ENCODE data around the gene CWF19L1. TPM values are rescaled to one million over a fixed set of nuclear protein-coding genes. Genes with fewer than 3 reads are reported as not detected.

Gene CWF19L1
- total and polyA plus RNA-seq, 2 of the 13 experiments (the other 11 are each of a cell fraction or from before 2014, with no cell fraction given) = 13.6 to 42.1 TPM

- TF ChIP-seq IRF1 (CRISPR knock-in tag; IDR thresholded peaks at IDR 0.05; ENCODE audit: low read depth) (no peak), SUZ12 (IDR thresholded peaks at IDR 0.05; ENCODE audit: low read depth, low read length) (no peak), ZNF672 (CRISPR knock-in tag; IDR thresholded peaks at IDR 0.05) (no peak), ZNF781 (CRISPR knock-in tag; IDR thresholded peaks at IDR 0.05; ENCODE audit: borderline replicate concordance, not compliant biosample characterization) (no peak), ZNF546 (CRISPR knock-in tag; conservative IDR thresholded peaks at IDR 0.05) (0 out of 2 replicates have a peak, but pooled peaks have one; percentile 34), ARID2 (CRISPR knock-in tag; IDR thresholded peaks at IDR 0.05; ENCODE audit: borderline replicate concordance) (0 out of 2 replicates have a peak, but pooled peaks have one; percentile 43), PAXIP1 (CRISPR knock-in tag; conservative IDR thresholded peaks at IDR 0.05) (no peak; the same call in 1 of the 2 replicates), MLLT10 (CRISPR knock-in tag; IDR thresholded peaks at IDR 0.05) (no peak), ZNF274 (CRISPR knock-in tag; IDR thresholded peaks at IDR 0.05) (no peak), TERF1 (CRISPR knock-in tag; IDR thresholded peaks at IDR 0.05) (no peak), CEBPG (CRISPR knock-in tag; IDR thresholded peaks at IDR 0.05) (peak; percentile 42; the same call in 1 of the 2 replicates), ZSCAN25 (CRISPR knock-in tag; IDR thresholded peaks at IDR 0.05) (0 out of 2 replicates have a peak, but pooled peaks have one; percentile 51), PRMT3 (CRISPR knock-in tag; IDR thresholded peaks at IDR 0.05; ENCODE audit: borderline replicate concordance, low read depth) (no peak), NFE2L2 (IDR thresholded peaks at IDR 0.05; ENCODE audit: low read length) (no peak), FOXA3 (CRISPR knock-in tag; IDR thresholded peaks at IDR 0.05) (peak; percentile 49), MAFF (IDR thresholded peaks at IDR 0.05; ENCODE audit: low read depth, low read length) (no peak), ZNF547 (CRISPR knock-in tag; IDR thresholded peaks at IDR 0.05) (peak; percentile 77)
- TF ChIP-seq, protein P1, sequence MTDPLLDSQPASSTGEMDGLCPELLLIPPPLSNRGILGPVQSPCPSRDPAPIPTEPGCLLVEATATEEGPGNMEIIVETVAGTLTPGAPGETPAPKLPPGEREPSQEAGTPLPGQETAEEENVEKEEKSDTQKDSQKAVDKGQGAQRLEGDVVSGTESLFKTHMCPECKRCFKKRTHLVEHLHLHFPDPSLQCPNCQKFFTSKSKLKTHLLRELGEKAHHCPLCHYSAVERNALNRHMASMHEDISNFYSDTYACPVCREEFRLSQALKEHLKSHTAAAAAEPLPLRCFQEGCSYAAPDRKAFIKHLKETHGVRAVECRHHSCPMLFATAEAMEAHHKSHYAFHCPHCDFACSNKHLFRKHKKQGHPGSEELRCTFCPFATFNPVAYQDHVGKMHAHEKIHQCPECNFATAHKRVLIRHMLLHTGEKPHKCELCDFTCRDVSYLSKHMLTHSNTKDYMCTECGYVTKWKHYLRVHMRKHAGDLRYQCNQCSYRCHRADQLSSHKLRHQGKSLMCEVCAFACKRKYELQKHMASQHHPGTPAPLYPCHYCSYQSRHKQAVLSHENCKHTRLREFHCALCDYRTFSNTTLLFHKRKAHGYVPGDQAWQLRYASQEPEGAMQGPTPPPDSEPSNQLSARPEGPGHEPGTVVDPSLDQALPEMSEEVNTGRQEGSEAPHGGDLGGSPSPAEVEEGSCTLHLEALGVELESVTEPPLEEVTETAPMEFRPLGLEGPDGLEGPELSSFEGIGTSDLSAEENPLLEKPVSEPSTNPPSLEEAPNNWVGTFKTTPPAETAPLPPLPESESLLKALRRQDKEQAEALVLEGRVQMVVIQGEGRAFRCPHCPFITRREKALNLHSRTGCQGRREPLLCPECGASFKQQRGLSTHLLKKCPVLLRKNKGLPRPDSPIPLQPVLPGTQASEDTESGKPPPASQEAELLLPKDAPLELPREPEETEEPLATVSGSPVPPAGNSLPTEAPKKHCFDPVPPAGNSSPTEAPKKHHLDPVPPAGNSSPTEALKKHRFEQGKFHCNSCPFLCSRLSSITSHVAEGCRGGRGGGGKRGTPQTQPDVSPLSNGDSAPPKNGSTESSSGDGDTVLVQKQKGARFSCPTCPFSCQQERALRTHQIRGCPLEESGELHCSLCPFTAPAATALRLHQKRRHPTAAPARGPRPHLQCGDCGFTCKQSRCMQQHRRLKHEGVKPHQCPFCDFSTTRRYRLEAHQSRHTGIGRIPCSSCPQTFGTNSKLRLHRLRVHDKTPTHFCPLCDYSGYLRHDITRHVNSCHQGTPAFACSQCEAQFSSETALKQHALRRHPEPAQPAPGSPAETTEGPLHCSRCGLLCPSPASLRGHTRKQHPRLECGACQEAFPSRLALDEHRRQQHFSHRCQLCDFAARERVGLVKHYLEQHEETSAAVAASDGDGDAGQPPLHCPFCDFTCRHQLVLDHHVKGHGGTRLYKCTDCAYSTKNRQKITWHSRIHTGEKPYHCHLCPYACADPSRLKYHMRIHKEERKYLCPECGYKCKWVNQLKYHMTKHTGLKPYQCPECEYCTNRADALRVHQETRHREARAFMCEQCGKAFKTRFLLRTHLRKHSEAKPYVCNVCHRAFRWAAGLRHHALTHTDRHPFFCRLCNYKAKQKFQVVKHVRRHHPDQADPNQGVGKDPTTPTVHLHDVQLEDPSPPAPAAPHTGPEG (CRISPR knock-in tag; IDR thresholded peaks at IDR 0.05) = no peak
These were observed at the start of gene CWF19L1 (continued) for GRCh38 chr10:100267239-100268104.

Data from HepG2 (cell line).